IMR-90 (cell line): Measurements from ENCODE around the gene HOXD12. TPM values are rescaled to one million over a fixed set of nuclear protein-coding genes. Genes with fewer than 3 reads are reported as not detected.

Experiments
- ATAC-seq: fragments of 200-7000 bp; cut with Tn5 transposase; 2 replicates; pipeline ENCODE4 v1.9.1; 2020; ENCODE audit warnings: low read depth, mild to moderate bottlenecking, moderate library complexity
- BruUV-seq: library from RNA; stranded (reverse); fragments of 400-500 nt; replicated peaks from 2 replicates; lab custom pipeline; 2021; lab: Mats Ljungman, UMichigan
- CTCF ChIA-PET: fragments of 300-600 bp; formaldehyde crosslinking; extraction: SDS; loops from one replicate; lab custom pipeline; 2021; ENCODE audit warnings: antibody characterized with exemption; lab: Yijun Ruan, JAX
- POLR2A ChIA-PET: fragments of 300-600 bp; sonication (Branson Sonifier 250); formaldehyde crosslinking; loops from one replicate; lab custom pipeline; 2022; ENCODE audit warnings: antibody characterized with exemption; ENCODE audit not compliant: unreplicated experiment; lab: Charles Lee
- DNase-seq: peaks from one replicate; pipeline ENCODE4 v3.0.0; 2013
- H2AFZ ChIP-seq: replicated peaks from 2 replicates; pipeline ENCODE3; 2013; ENCODE audit warnings: low read length, mild to moderate bottlenecking; ENCODE audit not compliant: poor library complexity
- H2AK5ac ChIP-seq: 2 replicates; pipeline ENCODE4 v1.6.1; 2013; ENCODE audit warnings: low read depth, low read length, inconsistent platforms
- H2AK9ac ChIP-seq: replicated peaks from 2 replicates; pipeline ENCODE3; 2013; ENCODE audit warnings: mild to moderate bottlenecking, low read depth, low read length, moderate library complexity; ENCODE audit not compliant: poor library complexity
- H2BK120ac ChIP-seq: 2 replicates; pipeline ENCODE4 v1.6.1; 2013; ENCODE audit warnings: low read depth, low read length, inconsistent platforms
- H2BK15ac ChIP-seq: 3 replicates; pipeline ENCODE4 v1.6.1; 2013; ENCODE audit warnings: low read depth, low read length, inconsistent platforms
- H2BK20ac ChIP-seq: 2 replicates; pipeline ENCODE4 v1.6.1; 2013; ENCODE audit warnings: low read depth, mild to moderate bottlenecking, inconsistent platforms, low read length, moderate library complexity
- H2BK5ac ChIP-seq: 2 replicates; pipeline ENCODE4 v1.6.1; 2013; ENCODE audit warnings: mild to moderate bottlenecking, low read depth, low read length, inconsistent platforms; ENCODE audit not compliant: poor library complexity, severe bottlenecking
- H3K14ac ChIP-seq: replicated peaks from 2 replicates; pipeline ENCODE4 v1.6.1; 2013; ENCODE audit warnings: low read depth, low read length, inconsistent platforms
- H3K18ac ChIP-seq: 2 replicates; pipeline ENCODE4 v1.6.1; 2013; ENCODE audit warnings: low read depth, low read length, control low read depth
- H3K23ac ChIP-seq: 2 replicates; pipeline ENCODE4 v1.6.1; 2013; ENCODE audit warnings: low read depth, low read length, inconsistent platforms
- H3K27ac ChIP-seq: 2 replicates; pipeline ENCODE4 v1.5.1; 2013; ENCODE audit warnings: mild to moderate bottlenecking, control low read depth, low read length; ENCODE audit not compliant: insufficient read depth
- H3K27me3 ChIP-seq: 2 replicates; pipeline ENCODE4 v1.6.1; 2013; ENCODE audit warnings: low read length; ENCODE audit not compliant: control insufficient read depth, insufficient read depth
- H3K36me3 ChIP-seq: 2 replicates; pipeline ENCODE4 v1.6.1; 2013; ENCODE audit warnings: low read length, mixed read lengths; ENCODE audit not compliant: control insufficient read depth, insufficient read depth
- H3K4ac ChIP-seq: 2 replicates; pipeline ENCODE4 v1.6.1; 2013; ENCODE audit warnings: low read depth, low read length, inconsistent platforms
- H3K4me1 ChIP-seq: 2 replicates; pipeline ENCODE4 v1.6.1; 2013; ENCODE audit warnings: low read length, mixed read lengths; ENCODE audit not compliant: control insufficient read depth, insufficient read depth
- H3K4me2 ChIP-seq: 2 replicates; pipeline ENCODE4 v1.6.1; 2013; ENCODE audit warnings: low read depth, mild to moderate bottlenecking, control low read depth, low read length, moderate library complexity
- H3K4me3 ChIP-seq: 2 replicates; pipeline ENCODE4 v1.5.1; 2013; ENCODE audit warnings: low read depth, mild to moderate bottlenecking, control low read depth, low read length, moderate library complexity; ENCODE audit not compliant: insufficient read depth
- H3K56ac ChIP-seq: 2 replicates; pipeline ENCODE4 v1.6.1; 2013; ENCODE audit warnings: low read length, inconsistent platforms; ENCODE audit not compliant: insufficient read depth; ENCODE audit errors: extremely low read depth
- H3K79me1 ChIP-seq, 2 experiments: 2 replicates each; pipeline ENCODE4 v1.6.1; 2013; ENCODE audit warnings: low read length in 2 of 2, inconsistent platforms in 1 of 2, low read depth in 1 of 2
- H3K9ac ChIP-seq: 2 replicates; pipeline ENCODE4 v1.6.1; 2013; ENCODE audit warnings: low read depth, low read length, control low read depth
- H3K9me1 ChIP-seq: 2 replicates; pipeline ENCODE4 v1.6.1; 2013; ENCODE audit warnings: low read length, inconsistent platforms; ENCODE audit not compliant: insufficient read depth
- H3K9me3 ChIP-seq: 2 replicates; pipeline ENCODE4 v1.6.1; 2013; ENCODE audit warnings: low read length; ENCODE audit not compliant: control insufficient read depth, insufficient read depth
- H4K20me1 ChIP-seq: 2 replicates; pipeline ENCODE4 v1.6.1; 2013; ENCODE audit warnings: low read length, inconsistent platforms; ENCODE audit not compliant: insufficient read depth
- H4K5ac ChIP-seq: 2 replicates; pipeline ENCODE4 v1.6.1; 2013; ENCODE audit warnings: mild to moderate bottlenecking, low read depth, low read length, control low read depth
- H4K8ac ChIP-seq, 2 experiments: 2 replicates each; pipeline ENCODE4 v1.6.1; 2013; ENCODE audit warnings: low read depth in 2 of 2, low read length in 2 of 2, control low read depth in 1 of 2, inconsistent platforms in 1 of 2
- H4K91ac ChIP-seq: 2 replicates; pipeline ENCODE4 v1.6.1; 2013; ENCODE audit warnings: low read depth, low read length, inconsistent platforms; ENCODE audit not compliant: insufficient read depth
- BHLHE40 ChIP-seq: fragments of 150-350 bp; IDR thresholded peaks from 2 replicates; pipeline ENCODE4 v1.6.1; 2016; ENCODE audit warnings: mild to moderate bottlenecking, low read depth, low read length
- CEBPB ChIP-seq: IDR thresholded peaks from 2 replicates; pipeline ENCODE4 v1.6.1; 2012; ENCODE audit warnings: low read depth, low read length, improper control_type of control experiment
- CHD1 ChIP-seq: IDR thresholded peaks from 2 replicates; pipeline ENCODE4 v1.6.1; 2012; ENCODE audit warnings: low read depth, low read length, improper control_type of control experiment
- FOS ChIP-seq: fragments of 150-350 bp; IDR thresholded peaks from 2 replicates; pipeline ENCODE4 v1.6.1; 2016; ENCODE audit warnings: low read depth, low read length
- MAFK ChIP-seq: IDR thresholded peaks from 2 replicates; pipeline ENCODE4 v1.6.1; 2012; ENCODE audit warnings: low read depth, low read length, improper control_type of control experiment
- MAZ ChIP-seq: IDR thresholded peaks from 2 replicates; pipeline ENCODE4 v1.6.1; 2012; ENCODE audit warnings: low read depth, mild to moderate bottlenecking, low read length, improper control_type of control experiment, moderate library complexity, borderline replicate concordance
- NFE2L2 ChIP-seq: fragments of 150-350 bp; IDR thresholded peaks from 2 replicates; pipeline ENCODE4 v1.6.1; 2016; ENCODE audit warnings: low read depth, mild to moderate bottlenecking, low read length
- POLR2A ChIP-seq: IDR thresholded peaks from 2 replicates; pipeline ENCODE4 v1.6.1; 2012; ENCODE audit warnings: mild to moderate bottlenecking, low read depth, low read length
- RAD21 ChIP-seq: IDR thresholded peaks from 2 replicates; pipeline ENCODE4 v1.6.1; 2012; ENCODE audit warnings: low read length, improper control_type of control experiment
- RCOR1 ChIP-seq: IDR thresholded peaks from 2 replicates; pipeline ENCODE4 v1.6.1; 2012; ENCODE audit warnings: mild to moderate bottlenecking, low read length, improper control_type of control experiment; ENCODE audit not compliant: insufficient replicate concordance
- RFX5 ChIP-seq: IDR thresholded peaks from 2 replicates; pipeline ENCODE4 v1.8.0; 2012; ENCODE audit warnings: low read depth, mild to moderate bottlenecking, low read length, moderate library complexity
- SMC3 ChIP-seq: fragments of 150-350 bp; IDR thresholded peaks from 2 replicates; pipeline ENCODE4 v1.6.1; 2016; ENCODE audit warnings: low read depth, mild to moderate bottlenecking, antibody characterized with exemption, low read length, moderate library complexity
- WGBS, 2 experiments: methylation state at CpG; one replicate each; pipeline versions ENCODE4 v1.1.5 to v1.1.7; 2013; ENCODE audit warnings: missing lambda C conversion rate in 2 of 2; ENCODE audit not compliant: insufficient read length in 1 of 2; ENCODE audit errors: extremely low coverage in 2 of 2; 5-methylcytosine and 5-hydroxymethylcytosine counted together
- dilution Hi-C: fragments of 300-500 bp; cut with HindIII; formaldehyde crosslinking; loops from one replicate; pipeline ENCODE4 v1.14.3; 2018; ENCODE audit warnings: low sequenced_read_pairs; ENCODE audit not compliant: unreplicated experiment
- in situ Hi-C: fragments of 300-500 bp; cut with MboI; formaldehyde crosslinking; loops from 3 replicates; pipeline ENCODE4 v1.14.3; 2019; ENCODE audit warnings: low sequenced_read_pairs, inconsistent platforms, mixed read lengths
- intact Hi-C: fragments of 100-400 bp; cut with micrococcal nuclease; formaldehyde crosslinking; loops from 2 replicates; pipeline ENCODE4 v1.10.0; 2022
- polyA plus RNA-seq, 3 experiments: library from polyadenylated mRNA; depleted of rRNA; stranded (reverse); fragments of >200 nt; gene quantifications; 2 replicates each; pipeline ENCODE4 v1.2.3, GENCODE V29; 2012; ENCODE audit warnings: low replicate concordance in 1 of 3
- total RNA-seq: library from RNA; depleted of rRNA; stranded (reverse); fragments of >200 nt; gene quantifications from 2 replicates; pipeline ENCODE4 v1.2.3, GENCODE V29; 2012
- TF ChIP-seq, protein P1 (sequence below): fragments of 150-350 bp; IDR thresholded peaks from 2 replicates; pipeline ENCODE4 v1.6.1; 2016; ENCODE audit warnings: low read depth, mild to moderate bottlenecking, low read length, moderate library complexity, borderline replicate concordance
- TF ChIP-seq, protein P2 (sequence below): fragments of 150-350 bp; IDR thresholded peaks from 2 replicates; pipeline ENCODE4 v1.6.1; 2017; ENCODE audit warnings: mild to moderate bottlenecking, antibody characterized with exemption, low read length, low read depth
- TF ChIP-seq, protein P3 (sequence below): conservative IDR thresholded peaks from 2 replicates; pipeline ENCODE4 v1.5.1; 2012; ENCODE audit warnings: mild to moderate bottlenecking, low read depth, low read length, improper control_type of control experiment

Gene HOXD12
- total and polyA plus RNA-seq, 2 of the 4 experiments (the other 2 are of a cell fraction): not detected

DNA sequence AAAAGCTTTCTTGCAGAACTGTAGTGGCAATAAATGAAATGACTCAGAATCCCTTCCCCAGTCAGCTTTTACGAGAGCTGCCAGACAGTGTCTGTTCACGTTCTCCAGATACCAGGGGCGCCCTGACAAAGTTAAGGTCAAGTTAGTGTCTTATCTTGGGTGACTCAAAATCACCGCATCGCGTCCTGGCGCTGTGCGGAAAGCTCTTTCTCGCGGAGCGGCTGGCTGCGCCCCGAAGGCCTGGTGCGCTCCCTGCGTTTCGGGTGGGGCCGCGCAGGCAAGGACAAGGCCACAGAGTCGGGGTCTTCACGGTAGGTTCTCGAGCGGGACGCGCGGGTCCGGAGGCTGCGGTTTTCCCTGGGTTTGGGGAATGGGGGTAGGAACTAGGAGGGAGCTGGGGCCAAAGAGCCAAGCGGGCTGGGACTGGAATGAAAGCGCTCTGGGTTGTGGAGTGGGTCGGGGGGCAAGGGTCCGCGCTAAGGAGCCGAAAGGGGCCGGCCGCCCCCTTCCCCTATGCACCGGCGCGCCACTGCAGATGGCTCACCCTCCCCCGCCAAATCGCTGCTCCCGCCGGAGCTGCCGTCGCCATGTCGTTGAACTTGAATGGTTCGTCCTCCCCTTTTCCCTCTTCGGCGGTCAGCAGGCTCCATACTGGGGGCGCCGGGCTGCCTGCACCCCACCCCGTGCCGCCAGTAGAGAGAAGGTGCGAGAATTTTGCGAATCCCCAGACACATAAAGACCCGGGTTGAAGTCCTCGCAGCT lies 4.9 kb downstream of the HOXD12 start:
- no peaks in the 10 kb centered on the region for H3K36me3 ChIP-seq
- no peaks in the 10 kb centered on the region for H4K20me1 ChIP-seq
- no peak overlapping the region for H4K5ac ChIP-seq
- no peak overlapping the region for H3K23ac ChIP-seq
- peaks cover 6% of the 10 kb centered on the region for H3K9me3 ChIP-seq
- no peak overlapping the region for H2BK15ac ChIP-seq
- H3K27ac ChIP-seq: no peak overlapping the region
- H2BK5ac ChIP-seq: no peak overlapping the region
- no peak overlapping the region for H3K18ac ChIP-seq
- H3K4ac ChIP-seq: no peak overlapping the region
- ChIA-PET POLR2A (no interaction called here), CTCF (interaction anchor here (0.7 to 1.0 kb wide), 2 partner anchors 22 to 853 kb away, joined by 3 to 4 read pairs; no protein-coding TSS in a partner anchor)
- intact Hi-C loops (no loop called here), dilution Hi-C loops (no loop called here), in situ Hi-C loops (no loop called here)
- H2BK120ac ChIP-seq: no peak overlapping the region
- no peaks in the 10 kb centered on the region for H3K79me1 ChIP-seq
- H2BK20ac ChIP-seq: no peak overlapping the region
- H3K27me3 ChIP-seq: peaks cover 95% of the 10 kb centered on the region
- no peak overlapping the region for H4K8ac ChIP-seq
- peak; percentile 18; the same call in 1 of the 2 replicates for ATAC-seq
- 0% methylated on average over 16 of the region's 56 CpGs; no CpG with 5 or more reads in 1 of the 2 experiments for WGBS, 2 experiments
- H3K56ac ChIP-seq: no peak overlapping the region
- H2AK5ac ChIP-seq: no peak overlapping the region
- no peak overlapping the region for H3K14ac ChIP-seq
- H3K4me1 ChIP-seq: no peaks in the 10 kb centered on the region
- H3K4me3 ChIP-seq: no peak overlapping the region
- peak overlapping the region; percentile 58; the same call in 1 of the 2 replicates for H3K4me2 ChIP-seq
- H3K9ac ChIP-seq: no peak overlapping the region
- no peaks in the 10 kb centered on the region for H3K9me1 ChIP-seq
- H2AK9ac ChIP-seq: no peak overlapping the region
- no TSS peak for BruUV-seq
- H2AFZ ChIP-seq: no peak overlapping the region
- DNase-seq: no peak
- H4K91ac ChIP-seq: no peak overlapping the region
- TF ChIP-seq RCOR1: no peak
- TF ChIP-seq POLR2A: no peak
- TF ChIP-seq BHLHE40: no peak
- TF ChIP-seq RFX5: no peak
- TF ChIP-seq FOS: no peak
- TF ChIP-seq CEBPB: no peak
- TF ChIP-seq NFE2L2: no peak
- no peak for TF ChIP-seq CHD1
- TF ChIP-seq, protein P1, sequence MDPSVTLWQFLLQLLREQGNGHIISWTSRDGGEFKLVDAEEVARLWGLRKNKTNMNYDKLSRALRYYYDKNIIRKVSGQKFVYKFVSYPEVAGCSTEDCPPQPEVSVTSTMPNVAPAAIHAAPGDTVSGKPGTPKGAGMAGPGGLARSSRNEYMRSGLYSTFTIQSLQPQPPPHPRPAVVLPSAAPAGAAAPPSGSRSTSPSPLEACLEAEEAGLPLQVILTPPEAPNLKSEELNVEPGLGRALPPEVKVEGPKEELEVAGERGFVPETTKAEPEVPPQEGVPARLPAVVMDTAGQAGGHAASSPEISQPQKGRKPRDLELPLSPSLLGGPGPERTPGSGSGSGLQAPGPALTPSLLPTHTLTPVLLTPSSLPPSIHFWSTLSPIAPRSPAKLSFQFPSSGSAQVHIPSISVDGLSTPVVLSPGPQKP: no peak
- no peak for TF ChIP-seq MAFK
- TF ChIP-seq RAD21: no peak
- TF ChIP-seq, protein P2, sequence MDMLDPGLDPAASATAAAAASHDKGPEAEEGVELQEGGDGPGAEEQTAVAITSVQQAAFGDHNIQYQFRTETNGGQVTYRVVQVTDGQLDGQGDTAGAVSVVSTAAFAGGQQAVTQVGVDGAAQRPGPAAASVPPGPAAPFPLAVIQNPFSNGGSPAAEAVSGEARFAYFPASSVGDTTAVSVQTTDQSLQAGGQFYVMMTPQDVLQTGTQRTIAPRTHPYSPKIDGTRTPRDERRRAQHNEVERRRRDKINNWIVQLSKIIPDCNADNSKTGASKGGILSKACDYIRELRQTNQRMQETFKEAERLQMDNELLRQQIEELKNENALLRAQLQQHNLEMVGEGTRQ: no peak
- no peak for TF ChIP-seq MAZ
- TF ChIP-seq, protein P3, sequence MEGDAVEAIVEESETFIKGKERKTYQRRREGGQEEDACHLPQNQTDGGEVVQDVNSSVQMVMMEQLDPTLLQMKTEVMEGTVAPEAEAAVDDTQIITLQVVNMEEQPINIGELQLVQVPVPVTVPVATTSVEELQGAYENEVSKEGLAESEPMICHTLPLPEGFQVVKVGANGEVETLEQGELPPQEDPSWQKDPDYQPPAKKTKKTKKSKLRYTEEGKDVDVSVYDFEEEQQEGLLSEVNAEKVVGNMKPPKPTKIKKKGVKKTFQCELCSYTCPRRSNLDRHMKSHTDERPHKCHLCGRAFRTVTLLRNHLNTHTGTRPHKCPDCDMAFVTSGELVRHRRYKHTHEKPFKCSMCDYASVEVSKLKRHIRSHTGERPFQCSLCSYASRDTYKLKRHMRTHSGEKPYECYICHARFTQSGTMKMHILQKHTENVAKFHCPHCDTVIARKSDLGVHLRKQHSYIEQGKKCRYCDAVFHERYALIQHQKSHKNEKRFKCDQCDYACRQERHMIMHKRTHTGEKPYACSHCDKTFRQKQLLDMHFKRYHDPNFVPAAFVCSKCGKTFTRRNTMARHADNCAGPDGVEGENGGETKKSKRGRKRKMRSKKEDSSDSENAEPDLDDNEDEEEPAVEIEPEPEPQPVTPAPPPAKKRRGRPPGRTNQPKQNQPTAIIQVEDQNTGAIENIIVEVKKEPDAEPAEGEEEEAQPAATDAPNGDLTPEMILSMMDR: no peak
- no peak for TF ChIP-seq SMC3
